Esophagus muscularis mucosa (tissue), 4 donors: Measurements from ENCODE around the gene PHKB. TPM values are rescaled to one million over a fixed set of nuclear protein-coding genes. Genes with fewer than 3 reads are reported as not detected.
"Not testable (repeated sequence)": the region's sequence is repeated elsewhere in the genome, so short reads cannot be mapped to it uniquely, and the experiment has no call there.

ENCODE experiments used
- DNase-seq: peaks from one replicate; pipeline ENCODE4 v3.0.0-alpha.2; 2017; ENCODE audit errors: extremely low spot score
- H3K27ac ChIP-seq, 4 donors: fragments of 200-600 bp; sonication (generic); replicated peaks in 1 of 4; 1 replicate in 3 of 4; 2 replicates in 1 of 4; pipeline ENCODE4 v1.5.1; 2016 to 2019; ENCODE audit warnings: mild to moderate bottlenecking in 1 of 4
- H3K27me3 ChIP-seq, 4 donors: fragments of 200-600 bp; sonication (generic); one replicate each; pipeline versions ENCODE4 v1.5.1 to v1.6.0; 2016 to 2019
- H3K36me3 ChIP-seq, 4 donors: fragments of 200-600 bp; sonication (generic); one replicate each; pipeline ENCODE4 v1.5.1; 2016 to 2019
- H3K4me1 ChIP-seq, 4 donors: fragments of 200-600 bp; sonication (generic); one replicate each; pipeline ENCODE4 v1.5.1; 2016 to 2019
- H3K4me3 ChIP-seq, 4 donors: fragments of 200-600 bp; sonication (generic); 1 replicate in 2 of 4; 2 replicates in 2 of 4; pipeline ENCODE4 v1.5.1; 2016 to 2019; ENCODE audit warnings: mild to moderate bottlenecking in 4 of 4, moderate library complexity in 1 of 4
- H3K9me3 ChIP-seq, 4 donors: fragments of 200-600 bp; sonication (generic); 1 replicate in 3 of 4; 2 replicates in 1 of 4; pipeline ENCODE4 v1.5.1; 2016 to 2019
- CTCF ChIP-seq, 3 experiments: fragments of 200-600 bp in 2 of 3; fragments of 450-650 bp in 1 of 3; sonication (generic) in 2 of 3; IDR thresholded peaks; one replicate each; pipeline ENCODE4 v1.5.1; 2017 to 2019; ENCODE audit warnings: antibody characterized with exemption in 3 of 3, mild to moderate bottlenecking in 2 of 3, moderate library complexity in 1 of 3
- EP300 ChIP-seq: sonication (generic); formaldehyde crosslinking; IDR thresholded peaks from one replicate; pipeline ENCODE4 v1.6.1; 2017; ENCODE audit warnings: antibody characterized with exemption
- POLR2A ChIP-seq: fragments of 450-650 bp; IDR thresholded peaks from one replicate; pipeline ENCODE4 v1.6.1; 2017; ENCODE audit warnings: antibody characterized with exemption, moderate library complexity, mild to moderate bottlenecking, low read depth
- POLR2AphosphoS5 ChIP-seq, 2 donors: sonication (generic); formaldehyde crosslinking; IDR thresholded peaks; one replicate each; pipeline ENCODE4 v1.6.1; 2017; ENCODE audit warnings: antibody characterized with exemption in 2 of 2
- WGBS: methylation state at CpG from one replicate; pipeline ENCODE4 v1.1.5; 2018; 5-methylcytosine and 5-hydroxymethylcytosine counted together
- intact Hi-C: fragments of 100-400 bp; cut with DNase I; formaldehyde crosslinking; loops from one replicate; pipeline ENCODE4 v1.15.1; 2023
- total RNA-seq, 4 donors: library from RNA; depleted of rRNA; stranded (reverse); fragments of >200 nt; gene quantifications; one replicate each; pipeline versions ENCODE4 v1.1.0 to v1.2.1, GENCODE V29; 2016

The PHKB gene
- total RNA-seq, 4 donors from 2014 or later: 39.4 to 60.6 (median 46.5) TPM

GRCh38 chr16:47426806-47427205, 34.3 kb upstream of the PHKB start:
- whole genome bisulfite sequencing: 97% methylated on average over 1 of the region's 1 CpG
- no peaks in the 10 kb centered on the region for H3K9me3 ChIP-seq
- peaks cover 18 to 40% (median 32%) of the 10 kb centered on the region in 4 donors for H3K36me3 ChIP-seq
- no peak overlapping the region for H3K4me3 ChIP-seq
- no peaks in the 10 kb centered on the region for H3K27me3 ChIP-seq
- H3K4me1 ChIP-seq: no peaks in the 10 kb centered on the region
- TF ChIP-seq POLR2A (no peak), POLR2AphosphoS5 (IDR thresholded peaks at IDR 0.05) (no peak), EP300 (no peak), CTCF (IDR thresholded peaks at IDR 0.05) (no peak)
- intact Hi-C loops: no loop called here
- no peak for DNase-seq
- H3K27ac ChIP-seq: no peak overlapping the region

DNA sequence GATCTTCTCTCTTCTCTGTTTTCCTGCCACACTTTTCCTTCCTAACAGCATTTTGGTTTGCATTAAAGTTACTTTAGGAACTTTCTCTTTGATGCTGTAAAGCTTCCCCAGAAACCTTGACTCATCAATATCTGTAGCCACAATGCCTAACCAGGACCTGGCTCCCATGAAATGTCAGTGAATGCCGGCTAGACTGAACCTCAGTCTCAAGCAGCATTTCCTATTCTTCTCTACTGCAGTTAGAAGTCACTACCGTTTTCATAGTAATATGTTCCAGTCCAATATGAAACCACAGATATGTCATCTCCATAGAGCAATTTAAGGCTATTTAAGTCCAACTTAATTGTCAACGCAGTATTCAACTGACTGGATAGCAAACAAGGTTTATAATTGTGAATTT, 29.2 kb upstream of the PHKB start:
- Histone ChIP-seq H3K4me1 (no peaks in the 10 kb centered on the region), H3K27ac (no peak overlapping the region), H3K4me3 (no peak overlapping the region), H3K27me3 (no peaks in the 10 kb centered on the region), H3K9me3 (no peaks in the 10 kb centered on the region), H3K36me3 (peaks cover 7 to 16% (median 12%) of the 10 kb centered on the region in 4 donors)
- 77% methylated on average over 3 of the region's 3 CpGs for WGBS
- TF ChIP-seq CTCF (IDR thresholded peaks at IDR 0.05) (no peak), POLR2A (no peak), POLR2AphosphoS5 (IDR thresholded peaks at IDR 0.05) (no peak)
- no peak for DNase-seq
- intact Hi-C loops: no loop called here

GRCh38 chr16:47434274-47434673, 26.9 kb upstream of the PHKB start:
- intact Hi-C loops, H3K9me3 ChIP-seq, H3K4me3 ChIP-seq, H3K27me3 ChIP-seq, H3K4me1 ChIP-seq, DNase-seq, H3K36me3 ChIP-seq, H3K27ac ChIP-seq: not testable (repeated sequence)
- WGBS: 92% methylated on average over 2 of the region's 2 CpGs

DNA sequence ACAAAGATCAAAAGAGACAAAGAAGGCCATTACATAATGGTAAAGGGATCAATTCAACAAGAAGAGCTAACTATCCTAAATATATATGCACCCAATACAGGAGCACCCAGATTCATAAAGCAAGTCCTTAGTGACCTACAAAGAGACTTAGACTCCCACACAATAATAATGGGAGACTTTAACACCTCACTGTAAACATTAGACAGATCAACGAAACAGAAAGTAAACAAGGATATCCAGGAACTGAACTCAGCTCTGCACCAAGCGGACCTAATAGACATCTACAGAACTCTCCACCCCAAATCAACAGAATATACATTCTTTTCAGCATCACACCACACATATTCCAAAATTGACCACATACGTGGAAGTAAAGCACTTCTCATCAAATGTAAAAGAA, 21.1 kb upstream of the PHKB start:
- H3K4me1 ChIP-seq, H3K27ac ChIP-seq, DNase-seq, intact Hi-C loops, H3K4me3 ChIP-seq, H3K27me3 ChIP-seq, H3K36me3 ChIP-seq, H3K9me3 ChIP-seq: not testable (repeated sequence)
- 95% methylated on average over 3 of the region's 3 CpGs for WGBS

GRCh38 chr16:47442884-47443283, 18.2 kb upstream of the PHKB start:
- intact Hi-C loops, H3K27ac ChIP-seq, H3K4me1 ChIP-seq, H3K9me3 ChIP-seq, H3K4me3 ChIP-seq, DNase-seq, H3K27me3 ChIP-seq: not testable (repeated sequence)
- H3K36me3 ChIP-seq: peaks cover 0 to 10% (median 8%) of the 10 kb centered on the region in 4 donors

- no peaks in the 10 kb centered on the region for H3K9me3 ChIP-seq
- H3K27ac ChIP-seq: no peak overlapping the region
- peaks cover 0 to 4% (median 0%) of the 10 kb centered on the region in 4 donors for H3K4me1 ChIP-seq
- TF ChIP-seq POLR2A (no peak), EP300 (no peak), POLR2AphosphoS5 (IDR thresholded peaks at IDR 0.05) (no peak), CTCF (IDR thresholded peaks at IDR 0.05) (no peak)
- 96% methylated on average over 3 of the region's 3 CpGs for WGBS
- DNase-seq: no peak
- H3K27me3 ChIP-seq: no peaks in the 10 kb centered on the region
- no peak overlapping the region for H3K4me3 ChIP-seq
- intact Hi-C loops: no loop called here
- H3K36me3 ChIP-seq: peaks cover 0 to 27% (median 15%) of the 10 kb centered on the region in 4 donors
Observed at GRCh38 chr16:47446431-47446830, 14.7 kb upstream of the PHKB start.
